OCI-LY3 (cell line): ENCODE results near the gene LGI4.

Experiments
- H2AFZ ChIP-seq: fragments of 200-600, 300-600 bp; shearing (Covaris generic); 2 replicates; pipeline ENCODE4 v1.6.0; 2014; ENCODE audit warnings: antibody characterized with exemption, low read depth, low read length
- H3K27ac ChIP-seq: fragments of 200-600, 300-600 bp; sonication (generic); 2 replicates; pipeline ENCODE4 v1.5.1; 2014; ENCODE audit warnings: mild to moderate bottlenecking, low read length, moderate library complexity, mixed read lengths
- H3K27me3 ChIP-seq: fragments of 200-600, 300-600 bp; sonication (generic); 2 replicates; pipeline ENCODE4 v1.6.1; 2014; ENCODE audit warnings: low read depth, low read length, mixed read lengths
- H3K36me3 ChIP-seq: fragments of 200-600, 300-600 bp; sonication (generic); replicated peaks from 2 replicates; pipeline ENCODE3; 2014; ENCODE audit warnings: low read depth, low read length, mixed read lengths
- H3K4me1 ChIP-seq: fragments of 300-600, 200-600 bp; sonication (generic); 2 replicates; pipeline ENCODE4 v1.6.1; 2014; ENCODE audit warnings: low read length, mixed read lengths
- H3K4me2 ChIP-seq: fragments of 200-600, 300-600 bp; sonication (generic); 2 replicates; pipeline ENCODE4 v1.6.1; 2014; ENCODE audit warnings: low read length, mixed read lengths
- H3K4me3 ChIP-seq: fragments of 300-600, 200-600 bp; sonication (generic); 2 replicates; pipeline ENCODE4 v1.5.1; 2014; ENCODE audit warnings: antibody characterized with exemption, mild to moderate bottlenecking, low read length, moderate library complexity
- H3K79me2 ChIP-seq: fragments of 300-600, 200-600 bp; shearing (Covaris generic); 2 replicates; pipeline ENCODE4 v1.6.1; 2014; ENCODE audit warnings: mild to moderate bottlenecking, low read length, mixed read lengths
- H3K9ac ChIP-seq: fragments of 300-600, 200-600 bp; shearing (Covaris generic); 2 replicates; pipeline ENCODE4 v1.6.0; 2014; ENCODE audit warnings: mild to moderate bottlenecking, low read length, moderate library complexity
- H3K9me3 ChIP-seq: fragments of 200-600, 300-600 bp; shearing (Covaris generic); 2 replicates; pipeline ENCODE4 v1.6.1; 2014; ENCODE audit warnings: low read length, mixed read lengths; ENCODE audit not compliant: insufficient read depth
- H4K20me1 ChIP-seq: fragments of 200-600, 300-600 bp; sonication (generic); 2 replicates; pipeline ENCODE4 v1.6.1; 2016; ENCODE audit warnings: low read length, mixed read lengths; ENCODE audit not compliant: insufficient read depth
- EZH2phosphoT487 ChIP-seq: fragments of 200-600 bp; shearing (Covaris generic); IDR thresholded peaks from 2 replicates; pipeline ENCODE4 v1.6.1; 2018; ENCODE audit warnings: antibody characterized with exemption, mixed run types, low read depth
- TF ChIP-seq, protein P1 (sequence below): fragments of 200-600, 300-600 bp; sonication (generic); IDR thresholded peaks from 2 replicates; pipeline ENCODE4 v1.5.1; 2014; ENCODE audit warnings: antibody characterized with exemption, low read length, low read depth

The LGI4 gene

DNA sequence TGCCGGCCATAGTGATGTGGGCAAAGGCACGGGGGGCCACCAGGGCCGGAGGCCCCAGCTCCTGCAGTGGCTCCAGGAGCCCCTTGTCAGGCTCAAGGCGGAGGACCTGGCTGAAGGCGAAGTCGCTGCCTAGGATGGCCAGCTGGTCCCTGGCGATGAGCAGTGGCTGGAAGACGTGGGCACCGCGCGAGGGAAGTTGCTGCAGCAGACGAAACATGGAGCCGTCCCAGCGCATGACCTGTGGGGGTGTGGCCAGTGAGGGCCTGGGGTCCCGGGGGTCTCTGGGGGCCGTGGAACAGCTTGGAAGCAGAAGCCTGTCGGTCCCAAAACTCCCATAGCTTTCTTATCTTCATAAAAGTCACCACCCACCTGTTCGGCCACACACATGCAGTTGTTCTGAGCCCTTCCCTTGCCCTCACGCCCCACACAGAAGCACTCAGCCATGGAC is 9.6 kb downstream of the LGI4 start:
- no peaks in the 10 kb centered on the region for H3K36me3 ChIP-seq
- H3K4me1 ChIP-seq, result peaks cover 22% of the 10 kb centered on the region
- H3K4me2 ChIP-seq, result 0 out of 2 replicates have a peak overlapping the region, but pooled peaks have one; percentile 67
- H3K27me3 ChIP-seq, result peaks cover 1% of the 10 kb centered on the region; the same call in 1 of the 2 replicates
- no peak overlapping the region for H2AFZ ChIP-seq
- H3K27ac ChIP-seq, result no peak overlapping the region
- no peak overlapping the region for H3K9ac ChIP-seq
- H3K9me3 ChIP-seq, result no peaks in the 10 kb centered on the region
- no peak overlapping the region for H3K4me3 ChIP-seq
- no peaks in the 10 kb centered on the region for H4K20me1 ChIP-seq
- H3K79me2 ChIP-seq, result no peaks in the 10 kb centered on the region
- TF ChIP-seq, protein P1, sequence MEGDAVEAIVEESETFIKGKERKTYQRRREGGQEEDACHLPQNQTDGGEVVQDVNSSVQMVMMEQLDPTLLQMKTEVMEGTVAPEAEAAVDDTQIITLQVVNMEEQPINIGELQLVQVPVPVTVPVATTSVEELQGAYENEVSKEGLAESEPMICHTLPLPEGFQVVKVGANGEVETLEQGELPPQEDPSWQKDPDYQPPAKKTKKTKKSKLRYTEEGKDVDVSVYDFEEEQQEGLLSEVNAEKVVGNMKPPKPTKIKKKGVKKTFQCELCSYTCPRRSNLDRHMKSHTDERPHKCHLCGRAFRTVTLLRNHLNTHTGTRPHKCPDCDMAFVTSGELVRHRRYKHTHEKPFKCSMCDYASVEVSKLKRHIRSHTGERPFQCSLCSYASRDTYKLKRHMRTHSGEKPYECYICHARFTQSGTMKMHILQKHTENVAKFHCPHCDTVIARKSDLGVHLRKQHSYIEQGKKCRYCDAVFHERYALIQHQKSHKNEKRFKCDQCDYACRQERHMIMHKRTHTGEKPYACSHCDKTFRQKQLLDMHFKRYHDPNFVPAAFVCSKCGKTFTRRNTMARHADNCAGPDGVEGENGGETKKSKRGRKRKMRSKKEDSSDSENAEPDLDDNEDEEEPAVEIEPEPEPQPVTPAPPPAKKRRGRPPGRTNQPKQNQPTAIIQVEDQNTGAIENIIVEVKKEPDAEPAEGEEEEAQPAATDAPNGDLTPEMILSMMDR, result no peak
- no peak for TF ChIP-seq EZH2phosphoT487

DNA sequence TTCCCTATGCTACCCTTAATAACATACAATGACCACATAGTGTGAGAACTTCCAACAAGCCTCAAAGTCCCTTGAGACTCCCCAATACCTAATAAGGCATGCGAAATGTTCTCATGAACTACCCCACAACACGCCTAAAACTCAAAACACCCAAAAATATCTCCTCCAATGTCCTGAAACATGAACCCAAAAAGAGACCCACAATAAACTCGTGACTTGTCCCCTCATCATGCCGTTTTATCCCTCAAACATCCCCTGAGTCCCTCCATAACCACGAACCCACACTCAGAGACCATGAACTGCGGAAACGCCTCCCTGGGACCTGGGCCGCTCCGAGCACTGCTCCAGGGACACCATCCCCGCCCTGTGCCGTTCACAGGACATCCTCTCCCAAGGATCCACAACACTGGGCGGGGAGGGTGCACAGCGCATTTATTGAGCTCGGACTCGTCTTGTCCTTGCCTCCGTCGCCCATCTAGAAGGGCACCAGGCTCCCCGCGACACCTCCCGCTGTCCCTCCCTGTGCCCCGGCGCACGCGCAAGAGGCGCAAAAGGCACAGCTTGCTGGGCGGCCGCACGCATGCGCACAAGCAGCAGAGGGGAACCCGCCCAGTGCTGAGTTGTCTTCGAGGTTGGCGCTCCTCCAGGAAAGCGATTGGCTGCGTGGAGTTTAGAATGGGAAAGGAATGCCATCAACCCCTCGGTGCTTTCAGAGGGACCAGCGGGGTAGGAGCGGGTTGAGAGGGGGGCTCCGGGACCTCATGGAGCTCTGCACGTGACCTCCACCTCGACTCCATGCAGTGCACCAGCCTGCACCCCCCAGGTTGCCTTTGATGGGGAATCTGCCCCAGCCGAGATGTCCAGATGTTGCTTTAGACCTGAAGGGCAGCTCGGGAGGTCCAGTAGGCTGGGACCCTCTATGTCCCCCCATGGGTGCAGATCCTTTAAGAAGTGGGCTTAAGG is 10.5 kb downstream of the LGI4 start:
- no peaks in the 10 kb centered on the region for H3K79me2 ChIP-seq
- no peaks in the 10 kb centered on the region for H3K9me3 ChIP-seq
- H3K4me1 ChIP-seq, result peaks cover 19% of the 10 kb centered on the region
- peak overlapping the region; percentile 48 for H2AFZ ChIP-seq
- no peaks in the 10 kb centered on the region for H3K36me3 ChIP-seq
- peak overlapping the region; percentile 72 for H3K4me3 ChIP-seq
- peak overlapping the region; percentile 47; the same call in 1 of the 2 replicates for H3K9ac ChIP-seq
- TF ChIP-seq, protein P1, result no peak
- TF ChIP-seq EZH2phosphoT487, result no peak
- peak overlapping the region; percentile 67 for H3K4me2 ChIP-seq
- no peaks in the 10 kb centered on the region for H4K20me1 ChIP-seq
- H3K27me3 ChIP-seq, result no peaks in the 10 kb centered on the region
- H3K27ac ChIP-seq, result no peak overlapping the region

DNA sequence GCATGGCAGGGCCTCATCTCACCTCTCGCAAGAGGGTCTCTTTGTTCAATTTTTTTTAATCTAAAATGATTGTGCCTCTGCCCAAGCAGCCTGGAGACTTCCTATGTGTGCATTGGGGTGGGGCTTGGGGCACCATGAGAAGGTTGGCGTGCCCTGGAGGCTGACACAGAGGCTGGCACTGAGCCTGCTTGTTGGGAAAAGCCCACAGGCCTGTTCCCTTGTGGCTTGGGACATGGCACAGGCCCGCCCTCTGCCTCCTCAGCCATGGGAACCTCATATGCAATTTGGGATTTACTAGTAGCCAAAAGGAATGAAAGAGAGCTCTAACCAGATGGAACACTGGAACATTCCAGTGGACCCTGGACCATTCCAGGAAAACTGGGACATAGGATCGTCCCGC is 11.3 kb downstream of the LGI4 start:
- H3K27ac ChIP-seq, result no peak overlapping the region

More for the DNA sequence above, 11.3 kb downstream of the LGI4 start:
- Histone ChIP-seq H3K36me3 (no peaks in the 10 kb centered on the region), H2AFZ (no peak overlapping the region), H3K4me1 (peaks cover 19% of the 10 kb centered on the region), H3K9me3 (no peaks in the 10 kb centered on the region), H3K79me2 (no peaks in the 10 kb centered on the region), H4K20me1 (no peaks in the 10 kb centered on the region), H3K27me3 (no peaks in the 10 kb centered on the region), H3K4me2 (peak overlapping the region; percentile 67), H3K9ac (no peak overlapping the region), H3K4me3 (peak overlapping the region; percentile 72)
- TF ChIP-seq, protein P1, result no peak
- no peak for TF ChIP-seq EZH2phosphoT487
